ENCODE results near the gene SDHAF1. TPM values are rescaled to one million over a fixed set of nuclear protein-coding genes. Genes with fewer than 3 reads are reported as not detected.

SDHAF1 gene
- total and polyA plus RNA-seq, 3 experiments from 2014 or later = 21.0 to 54.2 (median 21.9) TPM

GRCh38 chr19:36010402-36010801 lies 15.4 kb downstream of the SDHAF1 start:
- Mint-ChIP-seq H3K27ac (peak overlapping the region in 1 of 8 donors; percentile 95), H3K4me3 (peak overlapping the region in 4 of 7 donors; percentile 12 to 92 (median 64)), H3K9me3 (no peaks in the 10 kb centered on the region), H3K27me3 (no peaks in the 10 kb centered on the region), H3K36me3 (peaks cover 0 to 6% (median under 1%) of the 10 kb centered on the region in 3 donors), H3K4me1 (peaks cover 40 to 46% (median 45%) of the 10 kb centered on the region in 3 donors)
- H3K27me3 ChIP-seq (ENCODE audit: insufficient read depth, low read length, poor library complexity, severe bottlenecking) = no peaks in the 10 kb centered on the region
- H3K4me1 ChIP-seq (ENCODE audit: insufficient read depth, low read length) = peaks cover 23% of the 10 kb centered on the region
- H3K9me3 ChIP-seq (ENCODE audit: low read length) = no peaks in the 10 kb centered on the region
- H3K36me3 ChIP-seq (ENCODE audit: insufficient read depth, low read length) = no peaks in the 10 kb centered on the region
- no peak overlapping the region for H3K4me3 ChIP-seq (ENCODE audit: low read length)
- ChIA-PET POLR2A (no interaction called here), CTCF (no interaction called here)
- DNase-seq = no peak
- no peak overlapping the region for H3K27ac ChIP-seq (ENCODE audit: low read depth, low read length)

GRCh38 chr19:36013280-36014011 lies 18.5 kb downstream of the SDHAF1 start:
- H3K27me3 Mint-ChIP-seq = no peaks in the 10 kb centered on the region
- peak overlapping the region; percentile 86 to 99 (median 97) for H3K4me3 Mint-ChIP-seq
- H3K36me3 Mint-ChIP-seq = peaks cover 0 to 10% (median 2%) of the 10 kb centered on the region in 3 donors
- POLR2A ChIA-PET = interaction anchor here (0.9 to 1.4 kb wide), 4 partner anchors 7 to 55 kb away, joined by 3 to 8 read pairs (median 4); partner anchors contain the start of gene THAP8
- no peaks in the 10 kb centered on the region for H3K9me3 ChIP-seq (ENCODE audit: low read length)
- H3K9me3 Mint-ChIP-seq = no peaks in the 10 kb centered on the region
- H3K4me1 ChIP-seq (ENCODE audit: insufficient read depth, low read length) = peaks cover 23% of the 10 kb centered on the region
- peak overlapping the region; percentile 86 for H3K27ac ChIP-seq (ENCODE audit: low read depth, low read length)
- H3K4me1 Mint-ChIP-seq = peaks cover 41 to 50% (median 48%) of the 10 kb centered on the region in 3 donors
- peak overlapping the region; percentile 68 to 99 (median 95) for H3K27ac Mint-ChIP-seq
- H3K36me3 ChIP-seq (ENCODE audit: insufficient read depth, low read length) = no peaks in the 10 kb centered on the region
- H3K27me3 ChIP-seq (ENCODE audit: insufficient read depth, low read length, poor library complexity, severe bottlenecking) = no peaks in the 10 kb centered on the region
- peak overlapping the region; percentile 83 for H3K4me3 ChIP-seq (ENCODE audit: low read length)
- CTCF ChIA-PET = interaction anchor here (0.8 to 1.4 kb wide), 5 partner anchors 40 to 115 kb away, joined by 3 to 5 read pairs (median 4); partner anchors contain the start of gene THAP8
- no peak for DNase-seq

- peak within 1 kb of the TSS; percentile 86 to 99 (median 97) for H3K4me3 Mint-ChIP-seq
- peak within 1 kb of the TSS; percentile 86 for H3K27ac ChIP-seq (ENCODE audit: low read depth, low read length)
- H3K9me3 Mint-ChIP-seq = no peaks in the 10 kb centered on the region
- H3K4me3 ChIP-seq (ENCODE audit: low read length) = peak within 1 kb of the TSS; percentile 83
- no peaks in the 10 kb centered on the region for H3K9me3 ChIP-seq (ENCODE audit: low read length)
- POLR2A ChIA-PET = interaction anchor here (0.7 to 1.4 kb wide), 5 partner anchors 8 to 55 kb away, joined by 3 to 8 read pairs (median 4); partner anchors contain the start of gene THAP8
- no peaks in the 10 kb centered on the region for H3K27me3 ChIP-seq (ENCODE audit: insufficient read depth, low read length, poor library complexity, severe bottlenecking)
- H3K4me1 Mint-ChIP-seq = peaks cover 41 to 44% (median 43%) of the 10 kb centered on the region in 3 donors
- peak within 1 kb of the TSS; percentile 68 to 99 (median 95) for H3K27ac Mint-ChIP-seq
- peaks cover 17% of the 10 kb centered on the region for H3K4me1 ChIP-seq (ENCODE audit: insufficient read depth, low read length)
- H3K36me3 ChIP-seq (ENCODE audit: insufficient read depth, low read length) = no peaks in the 10 kb centered on the region
- DNase-seq = peak; percentile 97 to 99 (median 99)
- CTCF ChIA-PET = interaction anchor here (0.8 to 1.4 kb wide), 4 partner anchors 39 to 114 kb away, joined by 3 to 5 read pairs (median 4); partner anchors contain the start of gene THAP8
- no peaks in the 10 kb centered on the region for H3K27me3 Mint-ChIP-seq
- H3K36me3 Mint-ChIP-seq = peaks cover 0 to 10% (median 2%) of the 10 kb centered on the region in 3 donors
These were observed 19.3 kb downstream of the SDHAF1 start, which contains the start of gene ALKBH6 for GRCh38 chr19:36014012-36014924. Gene ALKBH6, minus strand, starts transcription at chr19:36014213. Its CDS starts 816 bp downstream, at chr19:36013397.

- CTCF ChIA-PET = interaction anchor here (1.2 kb wide), 1 partner anchor 10 kb away, joined by 4 read pairs; the partner anchor contains the start of gene SYNE4
- Histone ChIP-seq H3K4me1 (ENCODE audit: insufficient read depth, low read length) (peaks cover 7% of the 10 kb centered on the region), H3K9me3 (ENCODE audit: low read length) (no peaks in the 10 kb centered on the region), H3K27me3 (ENCODE audit: insufficient read depth, low read length, poor library complexity, severe bottlenecking) (no peaks in the 10 kb centered on the region), H3K36me3 (ENCODE audit: insufficient read depth, low read length) (no peaks in the 10 kb centered on the region), H3K27ac (ENCODE audit: low read depth, low read length) (no peak overlapping the region), H3K4me3 (ENCODE audit: low read length) (no peak overlapping the region)
- peaks cover 14 to 18% (median 16%) of the 10 kb centered on the region in 3 donors for H3K4me1 Mint-ChIP-seq
- H3K27me3 Mint-ChIP-seq = no peaks in the 10 kb centered on the region
- H3K27ac Mint-ChIP-seq = no peak overlapping the region
- H3K9me3 Mint-ChIP-seq = no peaks in the 10 kb centered on the region
- no peak for DNase-seq
- no peak overlapping the region for H3K4me3 Mint-ChIP-seq
- H3K36me3 Mint-ChIP-seq = peaks cover 6 to 30% (median 6%) of the 10 kb centered on the region in 3 donors
- POLR2A ChIA-PET = no interaction called here
These were observed 24.2 kb downstream of the SDHAF1 start for GRCh38 chr19:36019061-36019670.

GRCh38 chr19:36023432-36023831 lies 28.4 kb downstream of the SDHAF1 start:
- no peaks in the 10 kb centered on the region for H3K9me3 Mint-ChIP-seq
- Histone ChIP-seq H3K27ac (ENCODE audit: low read depth, low read length) (no peak overlapping the region), H3K4me3 (ENCODE audit: low read length) (no peak overlapping the region), H3K9me3 (ENCODE audit: low read length) (no peaks in the 10 kb centered on the region), H3K27me3 (ENCODE audit: insufficient read depth, low read length, poor library complexity, severe bottlenecking) (no peaks in the 10 kb centered on the region), H3K36me3 (ENCODE audit: insufficient read depth, low read length) (no peaks in the 10 kb centered on the region), H3K4me1 (ENCODE audit: insufficient read depth, low read length) (no peaks in the 10 kb centered on the region)
- CTCF ChIA-PET = interaction anchor here (1.4 kb wide), 1 partner anchor 32 kb away, joined by 3 read pairs; no protein-coding TSS in a partner anchor
- H3K36me3 Mint-ChIP-seq = peaks cover 5 to 31% (median 7%) of the 10 kb centered on the region in 3 donors
- DNase-seq = no peak
- no peaks in the 10 kb centered on the region for H3K4me1 Mint-ChIP-seq
- H3K4me3 Mint-ChIP-seq = no peak overlapping the region
- H3K27me3 Mint-ChIP-seq = no peaks in the 10 kb centered on the region
- peak overlapping the region in 2 of 8 donors; percentile 37 to 66 for H3K27ac Mint-ChIP-seq
- POLR2A ChIA-PET = no interaction called here

GRCh38 chr19:36025541-36025940 lies 30.6 kb downstream of the SDHAF1 start:
- no peak overlapping the region for H3K27ac Mint-ChIP-seq
- ChIA-PET CTCF (no interaction called here), POLR2A (no interaction called here)

GRCh38 chr19:36026091-36026876 lies 31.3 kb downstream of the SDHAF1 start:
- H3K27me3 ChIP-seq (ENCODE audit: insufficient read depth, low read length, poor library complexity, severe bottlenecking) = no peaks in the 10 kb centered on the region
- H3K27me3 Mint-ChIP-seq = peaks cover 0 to 3% of the 10 kb centered on the region in 2 donors
- peak overlapping the region in 1 of 8 donors; percentile 75 for H3K27ac Mint-ChIP-seq
- ChIA-PET CTCF (no interaction called here), POLR2A (no interaction called here)
- no peaks in the 10 kb centered on the region for H3K9me3 ChIP-seq (ENCODE audit: low read length)
- no peak overlapping the region for H3K4me3 ChIP-seq (ENCODE audit: low read length)
- no peak overlapping the region for H3K4me3 Mint-ChIP-seq
- no peak for DNase-seq
- H3K4me1 Mint-ChIP-seq = peaks cover 0 to 2% (median 0%) of the 10 kb centered on the region in 3 donors
- peaks cover 11 to 34% (median 12%) of the 10 kb centered on the region in 3 donors for H3K36me3 Mint-ChIP-seq
- H3K27ac ChIP-seq (ENCODE audit: low read depth, low read length) = no peak overlapping the region
- no peaks in the 10 kb centered on the region for H3K9me3 Mint-ChIP-seq
- no peaks in the 10 kb centered on the region for H3K36me3 ChIP-seq (ENCODE audit: insufficient read depth, low read length)
- no peaks in the 10 kb centered on the region for H3K4me1 ChIP-seq (ENCODE audit: insufficient read depth, low read length)

More at GRCh38 chr19:36025541-36025940, 30.6 kb downstream of the SDHAF1 start:
- Mint-ChIP-seq H3K27me3 (peaks cover 0 to under 1% of the 10 kb centered on the region in 2 donors), H3K4me1 (no peaks in the 10 kb centered on the region), H3K4me3 (no peak overlapping the region), H3K36me3 (peaks cover 8 to 37% (median 11%) of the 10 kb centered on the region in 3 donors), H3K9me3 (no peaks in the 10 kb centered on the region)
- Histone ChIP-seq H3K9me3 (ENCODE audit: low read length) (no peaks in the 10 kb centered on the region), H3K4me3 (ENCODE audit: low read length) (no peak overlapping the region), H3K36me3 (ENCODE audit: insufficient read depth, low read length) (no peaks in the 10 kb centered on the region), H3K27ac (ENCODE audit: low read depth, low read length) (no peak overlapping the region), H3K4me1 (ENCODE audit: insufficient read depth, low read length) (no peaks in the 10 kb centered on the region), H3K27me3 (ENCODE audit: insufficient read depth, low read length, poor library complexity, severe bottlenecking) (no peaks in the 10 kb centered on the region)
- DNase-seq = no peak

Measured in CD8-positive, alpha-beta memory T cell (primary cell).